CD4-positive, alpha-beta T cell treated with Interleukin-21 for 1 hour (primary cell): ENCODE data around the gene EPHA10.
"Not testable (repeated sequence)": the region's sequence is repeated elsewhere in the genome, so short reads cannot be mapped to it uniquely, and the experiment has no call there.

Experiments
- DNase-seq: peaks from one replicate; pipeline ENCODE4 v3.0.0-alpha.2; 2020

The EPHA10 gene

DNA sequence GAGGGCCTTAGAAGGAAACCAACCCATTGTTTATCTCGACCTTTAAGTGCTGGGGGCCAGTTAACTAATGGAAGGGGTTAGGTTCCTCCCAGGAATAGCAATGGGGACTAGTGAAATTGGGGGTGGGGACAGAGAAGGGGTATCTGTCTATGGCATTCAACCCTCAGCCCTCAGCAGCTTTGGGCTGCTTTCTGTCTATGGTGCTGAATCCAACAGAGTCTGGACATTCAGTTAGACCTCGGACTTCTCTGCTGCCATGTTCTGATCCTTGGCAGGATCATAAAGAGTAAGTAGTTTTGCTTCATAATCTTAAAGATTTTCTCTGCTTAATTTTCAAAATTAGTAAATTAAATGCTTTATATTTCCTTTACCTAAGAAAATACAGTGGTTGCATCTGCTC is 2.6 kb upstream of the EPHA10 start:
- no peak for DNase-seq

DNA sequence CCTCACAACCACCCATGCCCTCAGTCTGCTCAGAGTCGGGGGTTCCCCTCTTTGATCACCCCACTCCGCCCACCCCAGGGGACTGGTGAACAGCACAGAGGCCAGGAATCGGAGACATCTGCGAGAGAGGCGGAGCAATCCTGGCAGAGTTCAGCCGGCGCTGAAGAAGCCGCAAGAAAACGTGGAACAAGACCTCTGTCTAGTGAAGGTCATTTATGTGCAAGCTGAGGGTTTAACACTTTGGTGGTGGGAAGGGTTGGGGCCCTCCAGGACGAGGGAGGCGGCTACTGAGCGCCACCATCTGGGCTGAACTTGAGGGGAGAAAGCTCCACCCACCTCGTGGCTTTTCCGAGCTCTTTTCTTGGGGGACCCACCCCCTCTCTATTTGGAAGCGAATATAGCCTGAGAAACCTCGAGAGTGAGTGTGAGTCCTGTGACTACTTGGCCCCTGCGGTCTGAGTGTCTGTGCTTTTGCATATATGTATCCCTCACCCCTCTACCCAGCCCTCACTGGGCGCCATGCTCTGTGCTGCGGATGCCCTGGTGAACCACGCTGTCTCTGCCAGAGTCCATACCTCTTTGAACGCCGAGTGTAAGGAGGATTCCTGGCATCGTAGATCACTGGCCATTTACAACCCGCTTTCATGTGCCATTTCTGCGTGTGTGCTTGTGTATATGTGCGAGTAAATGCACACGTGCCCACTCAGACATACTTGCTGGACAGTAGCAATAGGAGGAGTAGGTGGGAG is 1.2 kb upstream of the EPHA10 start:
- no peak for DNase-seq

DNA sequence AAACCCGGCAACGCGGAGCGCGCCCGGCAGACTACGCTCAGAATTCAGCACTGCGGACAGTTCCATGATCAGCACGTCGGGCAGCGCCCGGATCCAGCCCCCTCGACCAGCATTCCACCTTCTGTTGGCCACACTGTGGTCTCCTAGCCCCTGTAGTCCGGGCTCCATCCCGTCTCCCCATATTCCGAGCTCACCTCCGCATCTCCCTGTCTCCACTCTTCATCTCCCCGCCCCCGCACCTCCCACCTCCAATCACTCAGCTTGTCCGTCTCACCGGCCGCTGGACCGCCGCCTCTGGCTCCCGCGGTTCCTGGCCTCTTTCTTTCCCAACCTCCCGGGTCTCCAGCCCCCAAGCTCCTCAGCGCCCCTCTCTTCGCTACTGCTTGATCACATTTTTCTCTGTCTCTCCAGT is 500 bp downstream of the EPHA10 start:
- peak; percentile 18 for DNase-seq

DNA sequence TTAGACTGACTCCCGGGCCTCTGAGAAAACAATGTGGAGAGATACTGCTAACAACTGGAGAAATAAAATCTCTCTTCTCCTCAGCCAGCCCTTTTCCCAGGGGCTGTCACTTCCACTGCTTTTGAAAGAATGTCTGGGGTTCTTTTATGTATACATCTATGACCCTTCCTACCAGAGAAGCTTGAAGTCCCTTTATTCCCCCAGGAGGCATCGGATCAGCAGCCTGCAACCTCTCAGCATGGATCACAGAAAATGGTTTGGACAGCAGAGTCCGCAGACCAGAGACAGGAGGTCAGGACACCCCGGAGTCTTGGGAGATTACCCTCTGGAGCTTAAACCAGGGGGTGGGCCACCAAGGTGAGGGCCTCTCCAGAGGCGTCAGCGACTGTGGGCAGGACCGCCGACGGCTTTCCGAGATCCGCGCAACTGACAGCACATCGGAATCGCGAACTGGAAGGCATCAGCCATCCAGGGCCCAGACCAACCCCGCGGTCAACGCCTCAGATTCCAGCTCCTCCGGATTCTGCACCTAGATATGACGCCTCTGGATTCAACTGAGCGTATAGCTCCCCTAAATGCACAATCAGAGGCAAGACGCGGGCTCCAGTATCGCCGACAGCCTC is 1.0 kb downstream of the EPHA10 start:
- no peak for DNase-seq

DNA sequence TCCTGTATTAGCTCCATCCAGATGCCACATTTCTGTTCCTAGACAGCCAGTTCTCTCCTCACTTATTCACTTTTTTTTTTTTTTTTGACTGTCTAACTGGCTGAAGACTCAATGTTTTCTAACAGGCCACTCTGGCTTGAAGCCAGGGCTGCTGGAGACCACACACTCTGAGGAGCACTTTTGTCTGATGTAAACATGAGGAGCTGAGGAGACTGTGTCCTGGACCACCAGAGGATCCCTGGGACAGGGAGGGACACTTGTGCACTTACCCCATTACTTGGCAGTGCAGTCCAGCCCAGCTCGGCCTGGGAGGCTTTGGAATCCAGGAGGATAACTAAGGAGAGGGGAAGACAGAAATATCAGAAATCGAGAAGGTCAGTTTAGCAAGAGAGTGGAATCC is 2.4 kb downstream of the EPHA10 start:
- no peak for DNase-seq

DNA sequence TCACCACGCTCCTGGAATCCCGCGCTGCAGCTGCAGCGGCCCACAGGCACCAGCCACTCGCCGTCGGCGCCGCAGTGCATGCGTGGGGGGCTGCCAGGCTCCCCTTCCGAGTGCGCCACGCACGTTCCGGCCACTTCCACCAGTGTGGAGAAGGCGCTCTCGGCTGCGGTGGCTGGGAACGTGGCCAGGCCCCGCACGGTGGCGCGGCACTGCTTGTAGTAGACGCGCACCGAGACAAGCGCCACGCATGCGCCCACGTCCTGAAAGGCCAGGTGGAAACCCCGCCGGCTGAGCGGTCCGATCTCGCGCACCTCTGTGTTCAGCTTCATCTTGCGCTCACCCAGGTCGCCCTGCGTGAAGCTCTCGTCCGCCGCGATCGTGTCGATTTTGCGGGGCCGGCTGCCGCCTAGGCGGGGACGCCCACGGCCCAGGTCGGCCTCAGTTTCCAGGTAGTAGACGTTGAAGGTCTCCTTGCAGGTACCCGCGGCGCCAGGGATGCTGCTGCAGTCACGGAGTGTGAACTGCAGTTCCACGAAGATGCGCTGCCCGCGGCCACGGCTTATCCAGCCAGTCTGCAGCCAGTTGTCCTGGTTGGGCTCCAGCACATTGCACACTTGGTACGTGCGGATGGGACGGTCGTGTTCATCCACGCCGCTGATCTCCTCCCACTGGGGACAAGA is 3.4 kb downstream of the EPHA10 start:
- no peak for DNase-seq

DNA sequence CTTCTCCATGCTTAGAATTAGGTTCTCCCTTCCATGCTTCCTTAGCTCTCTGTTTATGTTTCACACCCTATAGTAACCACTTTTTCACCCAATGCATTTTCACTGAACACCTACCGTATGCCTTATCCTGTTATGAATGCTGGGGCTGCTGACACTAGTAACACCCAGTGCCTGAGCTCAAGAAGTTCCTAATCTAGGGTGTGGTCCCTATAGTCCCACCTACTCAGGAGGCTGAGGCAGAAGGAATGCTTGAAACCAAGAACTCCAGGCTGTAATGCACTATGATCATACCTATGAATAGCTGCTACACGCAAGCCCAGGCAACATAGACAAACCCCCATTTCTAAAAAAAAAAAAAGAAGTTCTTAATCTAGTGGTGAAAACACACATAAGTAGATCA is 5.5 kb downstream of the EPHA10 start:
- no peak for DNase-seq

DNA sequence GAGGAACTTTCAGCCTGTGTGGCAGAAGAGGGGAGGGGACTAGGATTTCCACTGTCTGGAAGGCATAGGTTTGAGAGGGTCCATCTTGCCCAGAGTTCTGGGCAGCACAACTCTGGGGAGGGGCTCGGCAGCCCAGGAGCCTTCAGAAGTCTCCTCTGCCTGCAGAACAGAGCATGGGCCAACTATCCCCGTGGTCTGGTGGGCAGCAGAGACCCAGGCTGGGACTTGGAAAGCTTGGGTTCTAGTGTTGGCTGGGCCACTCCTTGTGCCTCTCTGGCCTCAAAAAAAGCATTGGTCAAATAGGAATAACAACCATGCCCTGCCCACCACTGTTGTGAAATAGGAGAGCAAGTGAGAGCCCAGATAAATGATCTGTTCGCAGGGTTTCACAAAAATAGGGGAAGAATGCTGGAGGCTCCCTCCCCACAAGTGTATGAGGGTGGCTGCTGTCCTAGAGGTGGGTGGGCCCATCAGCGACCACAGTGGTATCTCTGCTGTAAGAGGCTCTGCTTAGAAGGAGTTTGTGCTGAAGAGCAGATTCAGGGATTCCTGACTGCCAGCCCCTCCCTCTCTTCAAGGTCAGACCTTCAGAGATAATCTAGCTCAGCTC is 8.9 kb downstream of the EPHA10 start:
- no peak for DNase-seq

DNA sequence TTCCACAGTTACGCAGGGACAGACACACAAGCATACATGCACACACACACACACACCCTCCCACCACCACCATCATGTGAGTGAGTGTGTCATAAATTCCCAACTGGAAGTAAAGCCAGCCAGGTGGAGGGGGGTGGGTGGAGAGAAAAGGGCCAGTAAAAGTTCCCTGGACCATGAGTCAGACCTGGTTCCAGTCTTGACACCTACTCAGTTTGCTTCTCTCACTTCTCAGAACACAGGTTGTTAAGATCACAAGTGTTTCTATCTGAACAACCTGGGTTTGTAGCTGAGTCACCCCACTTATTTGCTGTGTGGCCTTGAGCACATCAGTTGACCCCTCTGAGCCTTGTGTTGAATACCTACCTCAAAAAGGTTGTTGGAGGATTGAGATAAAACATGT is 9.6 kb downstream of the EPHA10 start:
- DNase-seq: no peak

DNA sequence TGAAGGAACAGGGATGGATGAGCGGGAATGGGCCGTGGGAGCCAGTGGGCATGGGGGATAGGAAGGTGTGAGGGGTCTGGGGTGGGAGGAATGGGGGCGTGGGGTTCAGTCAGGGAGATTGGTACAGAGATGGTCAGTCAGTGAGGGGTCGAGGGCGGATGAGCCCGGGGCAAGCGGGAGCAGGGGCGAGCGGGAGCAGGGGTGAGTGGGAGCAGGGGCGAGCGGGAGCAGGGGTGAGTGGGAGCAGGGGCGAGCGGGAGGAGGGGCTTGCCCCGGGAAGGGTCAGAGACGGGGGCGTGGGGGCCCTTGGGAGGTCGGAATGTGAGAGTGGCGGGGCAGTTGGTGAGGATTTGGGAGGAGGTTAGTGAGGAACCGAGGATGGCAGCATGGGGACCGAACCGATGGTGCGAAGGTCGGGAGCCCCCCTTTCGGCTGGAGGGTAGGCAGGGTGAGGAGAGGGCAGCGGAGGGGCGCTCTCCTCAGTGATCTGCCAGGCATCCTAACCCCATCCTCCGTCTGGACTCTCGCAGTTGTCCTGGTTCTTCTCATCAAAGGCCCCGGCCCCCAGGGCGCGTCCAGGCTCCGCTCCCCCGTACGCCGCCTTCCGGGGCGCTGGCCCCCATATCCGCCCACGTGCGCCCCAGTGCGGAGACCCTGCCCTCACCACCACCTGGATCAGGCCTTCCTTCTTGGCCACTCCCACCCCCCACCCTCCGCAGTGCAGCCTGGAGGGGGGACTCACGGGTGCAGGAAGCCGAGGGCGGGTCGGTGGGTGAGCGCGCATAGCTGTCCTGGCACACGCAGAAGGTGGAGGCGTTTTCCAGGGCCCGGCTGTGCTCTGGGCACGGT is 11.2 kb downstream of the EPHA10 start:
- DNase-seq: no peak

DNA sequence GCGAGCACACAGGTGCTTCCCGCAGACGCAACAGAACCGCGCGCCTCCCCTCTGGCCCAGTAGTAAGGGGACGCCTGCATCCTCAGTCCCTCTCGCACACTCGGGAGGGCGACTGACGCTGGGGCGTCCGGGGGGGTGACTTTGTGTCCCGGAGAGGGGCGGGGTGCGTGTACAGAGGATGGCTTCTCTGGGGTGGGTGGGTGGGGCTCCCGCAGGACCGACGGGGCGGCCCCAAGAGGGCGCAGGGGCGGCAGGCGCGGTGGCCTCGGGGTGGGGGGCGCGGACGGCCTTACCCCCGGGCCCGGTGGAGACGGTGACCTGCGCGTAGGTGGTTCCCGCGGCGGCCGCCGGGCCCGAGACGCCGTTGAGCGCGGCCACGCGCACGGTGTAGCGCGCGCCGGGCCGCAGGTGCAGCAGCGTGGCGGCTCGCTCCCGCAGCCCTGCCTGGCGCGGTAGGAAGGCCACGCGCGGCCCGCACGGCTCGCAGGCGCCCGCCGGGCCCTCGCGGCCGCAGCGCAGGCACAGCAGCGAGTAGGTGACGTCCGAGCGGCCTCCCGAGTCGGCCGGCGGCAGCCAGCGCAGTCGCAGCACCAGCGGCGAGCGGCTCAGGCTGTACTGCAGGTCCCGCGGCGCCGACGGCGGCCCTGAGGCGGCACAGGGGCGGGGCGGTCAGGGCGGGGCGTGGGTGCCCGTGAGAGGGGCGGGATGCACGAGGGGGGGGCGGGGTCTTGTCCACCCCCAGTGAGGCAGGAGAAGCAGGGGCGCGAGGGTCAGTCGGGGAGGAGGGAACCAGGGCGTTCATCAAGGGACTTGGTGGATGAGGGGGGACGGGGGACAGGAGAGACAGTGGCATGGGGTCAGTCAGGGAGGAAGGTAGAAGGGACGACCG is 12.1 kb downstream of the EPHA10 start:
- no peak for DNase-seq

DNA sequence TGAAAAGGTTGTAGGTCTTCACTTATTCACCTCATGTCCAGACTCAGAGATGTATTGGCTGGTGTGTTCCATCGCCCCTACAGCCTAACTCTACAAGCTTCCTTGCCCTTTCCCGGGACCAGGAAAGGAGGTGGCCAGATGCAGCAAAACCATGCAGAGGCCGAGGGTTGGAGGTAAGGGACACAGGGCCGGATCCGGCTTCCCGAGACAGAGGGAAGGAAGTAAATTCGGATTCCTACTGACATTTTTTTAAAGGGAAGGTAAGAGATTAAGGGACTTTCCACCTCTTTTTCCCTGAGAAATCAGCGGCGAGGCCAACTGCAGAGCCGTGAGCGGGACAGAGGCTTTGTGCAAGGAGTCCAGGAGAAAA is 12.7 kb downstream of the EPHA10 start:
- no peak for DNase-seq

DNA sequence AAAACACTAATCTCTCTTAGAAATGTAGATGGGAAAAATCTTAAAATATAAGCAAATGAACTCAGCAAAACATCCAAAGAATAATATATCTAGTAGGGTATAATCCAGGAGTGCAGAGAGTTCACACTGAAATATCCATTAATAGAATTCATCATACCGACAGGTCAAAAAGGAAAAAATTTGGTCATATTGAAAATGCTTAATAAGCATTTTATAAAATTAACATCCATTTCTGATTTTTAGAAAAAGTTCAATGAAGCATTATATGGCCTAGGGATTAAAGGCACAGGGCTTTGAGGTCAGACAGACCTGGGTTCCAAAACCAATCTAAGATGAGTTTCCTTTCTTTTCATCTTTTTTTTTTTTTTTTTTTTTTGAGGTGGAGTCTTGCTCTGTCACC is 16.4 kb downstream of the EPHA10 start:
- DNase-seq: no peak

DNA sequence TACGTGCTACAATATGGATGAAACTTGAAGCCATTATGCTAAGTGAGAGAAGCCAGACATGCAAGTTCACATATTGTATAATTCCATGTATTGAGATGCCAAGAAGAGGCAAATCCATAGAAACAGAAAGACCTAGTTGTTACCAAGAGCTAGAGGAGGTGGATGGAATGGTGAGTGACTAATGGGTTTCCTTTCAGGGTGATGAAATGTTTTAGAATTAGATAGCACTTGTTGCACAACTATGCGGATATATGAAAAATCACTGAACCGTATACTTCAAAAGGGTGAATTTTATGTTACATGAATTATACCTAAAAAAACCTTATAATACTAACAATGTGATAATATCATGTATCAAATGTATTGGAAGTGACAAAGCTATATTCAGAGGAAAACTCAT is 18.1 kb downstream of the EPHA10 start:
- no peak for DNase-seq

DNA sequence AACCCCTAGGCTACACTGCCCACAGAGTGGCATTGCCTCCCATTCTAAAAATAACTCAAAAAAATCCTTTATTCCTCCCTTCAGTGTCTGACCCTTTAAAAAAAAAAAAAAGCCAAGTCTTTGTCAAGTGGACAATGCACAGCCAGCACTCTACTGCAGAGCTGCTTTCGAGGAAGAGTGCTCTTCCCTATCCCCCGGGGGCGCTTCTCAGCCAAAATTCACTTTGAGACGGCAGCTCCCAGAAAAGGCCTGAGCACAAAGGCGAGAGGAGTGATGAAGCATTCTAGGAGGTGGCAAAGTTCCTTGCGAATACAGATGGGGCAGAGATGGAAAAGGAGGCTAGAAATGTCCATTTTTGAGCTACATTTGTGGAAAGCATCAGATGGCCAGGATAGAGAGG is 23.3 kb downstream of the EPHA10 start:
- no peak for DNase-seq

DNA sequence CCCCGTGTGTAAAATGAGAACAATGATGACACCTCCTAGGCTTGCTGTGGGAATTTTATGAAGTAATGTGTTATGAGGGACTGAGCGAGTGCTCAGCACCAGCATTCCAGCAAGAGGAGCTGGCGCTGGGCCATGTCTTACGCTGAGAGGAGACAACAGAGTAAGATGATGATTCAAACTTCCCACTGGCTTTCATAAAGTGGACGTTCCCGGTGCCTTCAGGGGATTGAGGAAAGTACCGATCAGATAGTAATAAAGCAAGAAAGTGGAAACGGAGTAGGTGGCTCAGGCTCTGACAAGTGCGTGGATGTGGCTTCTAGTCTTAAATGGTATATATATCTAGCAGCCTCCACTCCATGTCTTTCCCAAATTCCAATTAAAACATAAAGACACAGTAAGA is 23.8 kb downstream of the EPHA10 start:
- DNase-seq: no peak

DNA sequence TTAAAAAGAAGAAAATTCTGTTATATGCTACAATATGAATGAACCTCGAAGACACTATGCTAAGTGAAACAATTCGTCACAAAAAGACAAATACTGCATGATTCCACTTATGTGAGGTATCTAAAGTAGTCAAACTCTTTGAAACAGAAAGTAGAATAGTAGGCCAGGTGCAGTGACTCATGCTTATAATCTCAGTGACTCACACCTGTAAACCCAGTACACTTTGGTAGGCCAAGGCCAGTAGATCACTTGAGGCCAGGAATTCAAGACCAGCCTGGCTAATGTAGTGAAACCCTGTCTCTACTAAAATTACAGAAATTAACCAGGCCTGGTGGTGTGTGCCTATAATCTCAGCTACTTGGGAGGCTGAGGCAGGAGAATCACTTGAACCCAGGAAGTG is 25.7 kb downstream of the EPHA10 start:
- DNase-seq: no peak

DNA sequence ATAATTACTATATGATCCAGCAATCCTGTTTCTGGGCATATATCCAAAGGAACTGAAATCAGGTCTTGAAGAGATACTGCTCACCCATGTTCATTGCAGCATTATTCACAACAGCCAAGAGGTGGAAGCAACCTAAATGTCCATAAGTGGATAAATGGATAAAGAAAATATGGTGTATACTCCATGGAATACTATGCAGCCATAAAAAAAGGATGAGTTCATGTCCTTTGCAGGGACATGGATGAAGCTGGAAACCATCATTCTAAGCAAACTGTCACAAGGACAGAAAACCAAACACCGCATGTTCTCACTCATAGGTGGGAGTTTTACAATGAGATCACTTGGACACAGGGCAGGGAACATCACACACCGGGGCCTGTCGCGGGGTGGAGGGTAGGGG is 26.3 kb downstream of the EPHA10 start:
- DNase-seq: not testable (repeated sequence)

DNA sequence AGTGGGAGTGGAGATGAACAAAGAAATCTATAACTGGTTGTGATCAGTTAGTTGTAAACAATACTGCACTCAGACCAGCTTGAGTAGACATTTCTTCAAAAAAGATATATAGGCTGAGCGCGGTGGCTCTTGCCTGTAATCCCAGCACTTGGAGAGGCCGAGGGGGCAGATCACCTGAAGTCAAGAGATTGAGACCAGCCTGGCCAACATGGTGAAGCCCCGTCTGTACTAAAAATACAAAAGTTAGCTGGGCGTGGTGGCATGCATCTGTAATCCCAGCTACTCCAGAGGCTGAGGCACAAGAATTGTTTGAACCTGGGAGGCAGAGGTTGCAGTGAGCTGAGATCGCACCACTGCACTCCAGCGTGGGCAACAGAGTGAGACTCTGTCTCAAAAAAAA is 26.9 kb downstream of the EPHA10 start:
- not testable (repeated sequence) for DNase-seq

DNA sequence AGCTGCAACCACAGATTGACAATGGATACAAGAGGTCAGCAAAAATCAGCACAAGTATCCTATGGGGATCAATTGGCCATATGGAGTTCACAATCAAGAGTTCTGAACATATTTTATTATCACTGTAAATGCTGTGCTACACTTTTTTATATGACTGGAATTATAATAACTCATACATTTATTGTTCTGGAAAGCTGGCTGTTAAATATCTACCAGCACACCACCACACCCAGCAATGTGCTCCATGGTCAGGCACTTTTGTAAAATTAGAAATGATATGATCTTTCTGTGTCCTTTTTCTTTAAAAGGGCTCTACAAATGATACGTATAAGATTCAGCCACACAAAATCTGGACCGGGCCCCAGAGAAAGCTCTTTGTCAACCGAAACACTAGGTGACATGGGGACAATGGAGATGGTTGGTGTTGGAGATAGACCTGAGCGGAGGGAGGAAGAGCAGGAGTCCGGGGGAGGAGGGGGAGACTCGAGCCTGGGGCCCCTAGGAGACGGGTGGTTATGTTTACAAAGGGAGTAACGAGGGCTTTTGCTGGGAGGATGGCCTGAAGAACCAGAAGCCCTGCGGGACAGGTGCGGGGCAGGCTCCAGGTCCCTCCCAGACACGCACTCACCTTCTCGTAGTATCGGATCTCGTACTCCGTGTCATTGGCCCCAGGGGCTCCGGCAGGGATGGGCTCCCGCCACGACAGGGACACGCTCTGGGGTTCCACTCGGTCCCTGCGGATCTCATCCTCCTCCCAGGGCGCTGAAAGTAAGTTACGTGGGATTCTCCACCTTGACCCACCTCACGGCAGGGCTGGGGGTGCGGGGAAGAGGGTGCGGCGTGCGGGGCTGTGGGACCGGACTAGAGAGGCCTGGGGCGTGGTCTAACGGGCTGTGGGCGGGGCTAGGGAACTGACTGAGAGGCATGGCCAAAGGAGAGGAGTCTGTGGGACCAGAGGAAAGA is 30.0 kb downstream of the EPHA10 start:
- DNase-seq: no peak
